ENCODE data around the gene TMED6. TPM values are rescaled to one million over a fixed set of nuclear protein-coding genes. Genes with fewer than 3 reads are reported as not detected.

The TMED6 gene
- total and polyA plus RNA-seq, 2 of the 8 experiments (the other 6 are each of a cell fraction or from before 2014, with no cell fraction given) = not detected

- no peak for TF ChIP-seq PHF8 (conservative IDR thresholded peaks at IDR 0.05; ENCODE audit: low read depth, low read length)
- TF ChIP-seq KDM1A (IDR thresholded peaks at IDR 0.05; ENCODE audit: borderline replicate concordance, low read length) = no peak
These were observed 44.2 kb upstream of the TMED6 start (continued) for GRCh38 chr16:69395859-69396186.
